GM19397 (cell line): ENCODE results near the gene YTHDF2.
"Not testable (repeated sequence)": the region's sequence is repeated elsewhere in the genome, so short reads cannot be mapped to it uniquely, and the experiment has no call there.

Experiments used
- ATAC-seq: cut with Tn5 transposase; IDR thresholded peaks from one replicate; pipeline ENCODE4 v1.9.1; 2021; ENCODE audit warnings: mild to moderate bottlenecking, moderate library complexity; ENCODE audit not compliant: unreplicated experiment

YTHDF2 gene

DNA sequence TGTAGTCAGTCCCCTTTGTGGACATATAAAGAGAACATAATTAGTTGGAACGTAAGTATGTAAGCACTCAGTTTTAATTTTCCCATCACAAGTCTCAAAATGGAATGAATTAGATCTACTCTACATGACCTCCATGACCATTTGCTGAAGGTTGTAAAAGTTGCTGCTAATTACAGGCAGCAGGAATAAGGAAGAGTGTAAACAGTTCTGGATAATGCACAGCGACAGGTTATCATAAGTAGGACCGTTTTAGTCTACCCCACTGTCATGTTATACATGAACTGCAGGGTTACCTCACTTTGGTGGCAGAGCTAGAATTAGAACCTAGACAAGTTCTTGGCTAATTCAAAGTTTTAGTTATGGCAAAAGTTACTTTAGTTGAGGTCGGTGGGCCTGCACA, 21.7 kb downstream of the YTHDF2 start:
- no peak for ATAC-seq

DNA sequence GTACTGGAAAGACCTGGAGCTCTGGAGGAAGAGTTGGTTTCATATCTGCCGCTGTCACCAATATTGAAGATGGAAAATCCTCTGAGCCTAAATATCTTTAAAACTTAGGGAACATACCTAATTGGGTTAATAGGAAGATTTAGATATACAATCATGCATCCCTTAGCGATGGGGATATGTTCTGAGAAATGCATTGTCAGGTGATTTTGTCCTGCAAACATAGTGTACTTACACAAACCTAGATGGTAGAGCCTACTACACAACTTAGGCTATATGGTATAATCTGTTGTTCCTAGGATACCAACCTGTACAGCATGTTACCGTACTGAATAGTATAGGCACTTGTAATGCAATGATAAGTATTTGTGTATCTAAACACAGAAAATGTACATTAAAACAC, 22.5 kb downstream of the YTHDF2 start:
- no peak for ATAC-seq

DNA sequence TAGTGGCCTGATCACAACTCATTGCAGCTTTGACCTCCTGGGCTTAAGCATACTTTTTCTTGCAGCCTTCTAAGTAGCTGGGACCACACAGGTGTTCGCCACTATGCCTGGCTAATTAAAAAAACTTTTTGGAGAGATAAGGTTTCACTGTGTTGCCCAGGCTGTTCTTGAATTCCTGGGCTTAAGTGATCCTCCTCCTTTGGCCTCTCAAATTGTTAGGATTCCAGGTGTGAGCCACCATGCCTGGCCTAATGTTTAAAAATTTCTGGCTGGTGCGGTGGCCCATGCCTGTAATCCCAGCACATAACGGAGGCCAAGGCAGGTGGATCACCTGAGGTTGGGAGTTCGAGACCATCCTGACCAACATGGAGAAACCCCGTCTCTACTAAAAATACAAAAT, 24.4 kb downstream of the YTHDF2 start:
- ATAC-seq, result no peak

DNA sequence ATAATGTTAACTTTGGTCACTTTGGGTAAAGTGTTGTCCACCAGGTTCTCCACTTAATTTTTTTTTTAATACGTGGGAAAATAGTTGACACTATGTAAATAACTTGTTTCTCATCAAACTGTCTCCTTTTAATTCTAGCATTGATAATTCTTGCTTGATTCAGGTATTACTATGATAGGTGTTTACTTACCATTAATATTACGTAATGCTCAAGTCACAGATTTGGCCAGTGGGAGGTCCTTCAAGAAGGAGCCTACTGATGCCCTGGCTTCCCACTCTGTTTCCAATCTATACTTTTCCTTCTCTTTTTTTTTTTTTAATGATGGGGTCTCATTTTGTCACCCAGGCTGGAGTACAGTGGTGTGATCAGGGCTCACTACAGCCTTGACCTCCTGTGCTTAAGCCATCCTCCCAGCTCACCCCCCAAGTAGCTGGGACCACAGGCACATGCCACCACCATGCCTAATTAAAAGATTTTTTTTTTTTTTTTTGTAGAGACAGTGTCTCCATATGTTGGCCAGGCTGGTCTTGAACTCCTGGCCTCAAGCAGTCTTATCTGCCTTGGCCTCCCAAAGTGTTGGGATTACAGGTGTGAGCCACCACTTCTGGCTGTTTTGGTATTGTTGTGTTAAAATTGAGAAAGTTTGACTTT, 29.9 kb downstream of the YTHDF2 start:
- ATAC-seq, result no peak

DNA sequence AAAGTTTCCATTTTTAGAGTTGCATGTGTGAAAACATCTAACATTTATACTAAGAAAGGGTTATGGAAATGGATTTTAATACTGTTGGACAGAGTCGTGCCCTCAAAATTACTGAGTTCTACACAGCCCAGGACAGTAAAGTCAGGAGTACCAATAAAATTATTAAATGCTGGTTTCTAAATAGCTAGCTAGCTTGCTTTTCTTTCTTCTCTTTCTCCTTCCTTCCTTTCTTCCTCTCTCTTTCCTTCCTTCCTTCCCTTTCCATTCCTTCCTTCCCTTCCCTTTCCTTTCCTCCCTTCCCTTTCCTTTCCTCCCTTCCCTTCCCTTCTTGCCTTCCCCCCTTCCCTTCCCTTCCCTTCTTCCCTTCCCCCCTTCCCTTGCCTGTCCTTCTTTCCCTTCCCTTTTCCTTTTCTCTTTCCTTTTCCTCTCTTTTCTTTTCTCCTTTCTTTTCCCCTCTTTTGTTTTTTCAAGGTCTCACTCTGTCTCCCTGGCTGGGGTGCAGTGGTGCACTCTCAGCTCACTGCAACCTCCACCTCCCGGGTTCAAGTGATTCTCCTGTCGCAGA, 33.9 kb downstream of the YTHDF2 start:
- no peak for ATAC-seq

DNA sequence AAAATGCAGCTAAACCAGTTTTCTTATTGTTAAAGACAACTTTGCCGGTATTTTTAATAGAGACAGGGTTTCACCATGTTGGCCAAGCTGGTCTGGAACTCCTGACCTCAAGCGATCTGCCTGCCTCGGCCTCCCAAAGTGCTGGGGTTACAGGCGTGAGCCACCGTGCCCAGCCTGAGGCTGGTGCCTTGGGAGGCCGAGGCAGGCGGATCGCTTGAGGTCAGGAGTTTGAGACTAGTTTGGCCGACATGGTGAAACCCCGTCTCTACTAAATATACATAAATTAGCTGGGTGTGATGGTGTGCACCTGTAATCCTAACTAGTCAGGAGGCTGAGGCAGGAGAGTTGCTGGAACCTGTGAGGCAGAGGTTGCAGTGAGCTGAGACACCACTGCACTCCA, 35.2 kb downstream of the YTHDF2 start:
- ATAC-seq, result not testable (repeated sequence)

DNA sequence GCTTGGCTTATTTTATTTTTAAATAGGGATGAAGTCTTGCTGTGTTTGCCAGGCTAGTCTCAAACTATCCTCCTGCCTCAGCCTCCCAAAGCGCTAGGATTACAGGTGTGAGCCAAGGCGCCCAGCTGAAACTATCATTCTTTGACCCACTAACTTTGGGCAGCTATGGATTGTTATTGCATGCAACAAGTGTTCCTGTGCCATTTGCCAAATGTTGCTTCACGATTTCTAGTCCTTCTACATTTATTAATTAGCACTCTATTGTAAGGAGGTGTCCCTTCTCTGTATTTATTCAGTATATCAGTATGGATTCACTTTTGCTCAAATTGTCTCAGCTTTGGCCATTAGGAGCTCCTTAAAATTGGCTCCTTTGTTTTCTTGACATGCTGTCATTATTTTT, 36.4 kb downstream of the YTHDF2 start:
- ATAC-seq, result no peak

DNA sequence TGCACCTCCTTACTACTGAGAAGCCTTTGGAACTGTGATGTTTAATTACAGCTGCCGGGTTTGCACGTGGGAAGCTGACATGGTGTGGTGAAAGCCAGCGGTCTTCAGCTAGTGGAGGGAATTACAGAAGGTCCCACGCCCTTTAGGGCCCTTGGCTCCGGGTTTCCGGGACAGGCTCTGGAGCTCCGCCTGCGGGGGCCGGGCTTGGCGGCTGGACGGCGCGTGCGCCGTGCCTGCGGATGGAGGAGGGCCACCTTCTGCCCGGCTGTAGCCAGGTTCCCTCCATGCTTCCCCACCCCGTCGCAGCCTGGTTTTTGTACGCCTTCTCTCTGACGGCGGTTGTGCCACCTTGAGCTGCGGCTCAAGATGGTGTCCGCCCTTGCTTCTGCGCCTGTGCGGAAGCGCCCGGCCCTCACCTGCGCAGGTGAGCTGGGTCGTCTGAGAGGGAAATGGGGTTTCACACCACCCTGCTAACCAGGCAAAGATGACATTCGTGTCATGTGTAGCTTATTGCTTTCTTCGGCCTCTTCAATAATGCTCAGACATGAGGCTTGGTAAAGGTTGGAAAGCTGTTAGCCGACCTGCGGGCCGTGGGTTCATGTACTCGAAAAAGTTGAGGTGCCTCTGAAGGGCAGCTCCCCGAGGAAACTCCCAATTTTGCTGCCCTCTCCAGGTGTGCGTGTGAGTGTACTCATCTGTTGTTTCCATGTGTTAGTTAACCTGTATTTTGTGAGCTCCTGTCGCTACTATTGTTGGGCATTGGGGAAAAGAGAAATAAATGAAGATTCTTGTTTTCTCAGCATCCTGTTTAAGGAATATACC, 38.6 kb downstream of the YTHDF2 start:
- no peak for ATAC-seq

DNA sequence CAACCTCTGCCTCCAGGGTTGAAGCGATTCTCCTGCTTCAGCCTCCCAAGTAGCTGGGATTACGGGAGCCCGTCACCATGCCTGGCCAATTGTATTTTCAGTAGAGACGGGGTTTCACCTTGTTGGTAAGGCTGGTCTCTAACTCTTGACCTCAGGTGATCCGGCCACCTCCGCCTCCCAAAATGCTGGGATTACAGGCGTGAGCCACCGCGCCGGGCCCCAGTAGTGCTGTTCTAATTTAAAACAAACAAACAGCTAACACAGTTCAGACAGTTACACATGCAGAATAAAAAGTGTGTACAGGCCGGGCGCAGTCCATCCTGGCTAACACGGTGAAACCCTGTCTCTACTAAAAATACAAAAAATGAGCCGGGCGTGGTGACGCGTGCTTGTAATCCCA, 39.6 kb downstream of the YTHDF2 start:
- no peak for ATAC-seq

DNA sequence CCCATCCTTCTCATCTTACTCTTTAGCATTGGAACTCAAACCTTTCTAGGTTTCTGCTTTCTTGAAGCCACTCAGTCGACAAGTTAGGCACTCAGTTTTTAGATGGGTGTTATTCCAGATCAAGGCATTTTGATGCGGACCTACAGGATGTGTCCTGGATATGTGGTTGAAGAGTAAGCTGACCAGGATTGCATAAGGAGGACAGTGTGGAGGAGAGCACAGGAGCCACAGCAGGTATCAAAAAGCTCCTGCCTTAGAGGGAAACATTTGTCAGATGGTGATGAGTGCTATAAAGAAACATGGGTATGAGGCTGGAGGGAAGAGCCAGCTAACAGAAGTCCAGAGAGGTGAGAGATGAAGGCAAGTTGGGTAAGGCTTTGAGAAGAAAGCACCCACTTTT, 41.3 kb downstream of the YTHDF2 start:
- ATAC-seq, result no peak

DNA sequence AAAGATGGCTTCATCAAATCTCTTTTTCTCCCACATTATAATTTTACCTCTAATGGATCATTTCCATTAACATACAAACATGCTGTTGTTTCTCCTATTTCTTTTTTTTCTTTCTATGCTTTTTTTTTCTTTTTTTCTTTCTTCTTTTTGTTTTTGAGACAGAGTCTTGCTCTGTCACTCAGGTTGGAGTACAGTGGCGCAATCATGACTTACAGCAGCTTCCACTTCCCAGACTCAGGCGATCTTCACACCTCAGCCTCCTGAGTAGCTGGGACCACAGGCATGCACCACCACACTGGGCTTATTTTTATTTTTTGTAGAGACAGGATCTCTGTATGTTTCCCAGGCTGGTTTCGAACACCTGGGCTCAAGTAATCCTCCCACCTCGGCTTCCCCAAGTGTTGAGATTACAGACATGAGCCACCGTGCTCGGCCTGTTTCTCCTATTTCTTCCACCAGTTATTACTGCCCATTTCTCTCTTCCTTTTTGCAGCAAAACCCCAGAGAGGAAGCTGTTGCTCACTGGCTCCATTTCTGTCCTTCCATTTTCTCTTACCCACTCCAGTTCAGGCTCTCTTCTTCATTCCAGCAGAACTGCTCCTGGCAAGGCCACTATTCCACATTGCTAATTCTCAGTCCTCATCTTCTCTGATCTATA, 43.1 kb downstream of the YTHDF2 start:
- no peak for ATAC-seq

DNA sequence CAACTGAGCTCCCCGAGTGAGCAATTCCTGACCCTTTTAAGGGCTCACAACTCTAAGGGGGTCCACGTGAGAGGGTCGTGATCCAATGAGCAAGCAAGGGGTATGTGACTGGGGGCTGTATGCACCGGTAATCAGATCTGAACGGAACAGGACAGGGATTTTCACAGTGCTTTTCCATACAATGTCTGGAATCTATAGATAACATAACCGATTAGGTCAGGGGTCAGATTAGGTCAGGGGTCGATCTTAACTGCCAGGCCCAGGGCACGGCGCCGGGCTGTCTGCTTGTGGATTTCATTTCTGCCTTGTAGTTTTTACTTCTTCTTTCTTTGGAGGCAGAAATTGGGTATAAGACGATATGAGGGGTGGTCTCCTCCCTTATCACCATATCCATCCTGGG, 44.6 kb downstream of the YTHDF2 start:
- no peak for ATAC-seq

DNA sequence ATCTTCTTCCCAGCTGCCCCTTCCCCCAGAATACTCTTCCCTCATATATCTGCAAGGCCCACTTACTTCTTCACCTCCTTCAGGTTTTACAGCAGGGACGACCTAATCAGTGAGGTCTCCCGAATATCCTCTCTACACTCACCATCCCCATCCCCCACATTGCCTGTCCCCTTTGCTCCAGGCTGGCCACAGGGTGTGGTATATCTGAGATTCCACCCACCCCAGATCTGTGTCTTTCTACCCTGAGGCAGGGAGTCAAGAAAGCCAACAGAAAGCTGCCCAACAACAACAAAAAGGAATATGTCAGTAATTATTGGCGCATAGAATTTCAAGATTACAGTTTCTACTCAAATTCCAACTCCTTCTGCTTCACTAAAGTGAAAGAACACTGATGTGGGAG, 45.3 kb downstream of the YTHDF2 start:
- ATAC-seq, result no peak

DNA sequence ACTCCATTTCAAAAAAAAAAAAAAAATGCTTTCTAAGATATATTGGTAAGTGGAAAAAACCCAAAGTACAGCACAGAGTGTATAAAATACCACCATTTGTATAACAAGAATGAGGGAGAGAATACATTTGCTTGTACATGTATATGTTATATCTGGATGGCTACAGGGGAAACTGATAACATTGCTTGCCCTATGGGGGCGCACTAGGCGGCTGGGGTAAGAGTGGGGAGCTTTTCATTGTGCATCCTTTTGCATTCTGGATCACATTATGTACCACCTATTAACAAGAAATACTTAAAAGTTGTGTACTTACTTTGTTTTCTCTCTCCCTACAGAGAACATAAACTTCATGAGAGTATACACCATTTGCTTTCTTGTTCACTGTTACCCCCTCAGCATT, 46.6 kb downstream of the YTHDF2 start:
- ATAC-seq, result no peak

DNA sequence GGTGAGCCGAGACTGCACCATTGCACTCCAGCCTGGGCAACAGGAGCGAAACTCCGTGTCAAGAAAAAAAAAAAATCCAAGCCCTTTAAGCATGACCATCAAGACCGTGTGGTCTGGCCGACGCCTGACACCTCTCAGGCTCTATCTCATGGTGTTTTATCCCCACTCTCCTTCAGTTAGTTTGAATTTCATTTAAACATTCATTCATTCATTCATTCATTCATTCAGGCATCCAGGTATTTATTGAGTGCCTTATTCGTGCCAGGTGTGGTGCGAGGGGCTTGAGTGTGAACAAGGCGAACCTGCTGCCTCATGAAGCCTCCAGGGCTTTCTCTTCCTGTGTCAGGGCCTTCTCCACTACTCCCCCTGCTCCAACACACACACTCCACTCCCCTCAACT, 52.7 kb downstream of the YTHDF2 start:
- ATAC-seq, result no peak

DNA sequence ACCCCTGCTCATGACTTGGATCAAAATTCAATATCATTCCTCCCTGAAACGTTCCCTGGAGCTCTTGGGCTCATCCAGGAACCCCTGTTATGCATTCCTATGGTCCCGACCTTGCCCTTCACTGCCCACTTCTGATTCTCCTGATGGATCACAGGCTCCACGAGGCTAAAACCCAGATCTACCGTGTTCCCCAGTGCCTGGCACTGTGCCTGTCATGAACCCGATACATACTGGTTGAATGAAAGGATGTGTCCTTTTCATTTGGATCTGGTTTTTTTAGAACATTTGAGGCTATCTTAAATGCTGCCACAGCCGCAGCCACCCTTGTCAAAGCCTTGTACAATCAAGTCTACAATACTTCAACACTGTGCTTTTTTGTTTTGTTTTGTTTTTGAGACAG, 53.1 kb downstream of the YTHDF2 start:
- no peak for ATAC-seq

DNA sequence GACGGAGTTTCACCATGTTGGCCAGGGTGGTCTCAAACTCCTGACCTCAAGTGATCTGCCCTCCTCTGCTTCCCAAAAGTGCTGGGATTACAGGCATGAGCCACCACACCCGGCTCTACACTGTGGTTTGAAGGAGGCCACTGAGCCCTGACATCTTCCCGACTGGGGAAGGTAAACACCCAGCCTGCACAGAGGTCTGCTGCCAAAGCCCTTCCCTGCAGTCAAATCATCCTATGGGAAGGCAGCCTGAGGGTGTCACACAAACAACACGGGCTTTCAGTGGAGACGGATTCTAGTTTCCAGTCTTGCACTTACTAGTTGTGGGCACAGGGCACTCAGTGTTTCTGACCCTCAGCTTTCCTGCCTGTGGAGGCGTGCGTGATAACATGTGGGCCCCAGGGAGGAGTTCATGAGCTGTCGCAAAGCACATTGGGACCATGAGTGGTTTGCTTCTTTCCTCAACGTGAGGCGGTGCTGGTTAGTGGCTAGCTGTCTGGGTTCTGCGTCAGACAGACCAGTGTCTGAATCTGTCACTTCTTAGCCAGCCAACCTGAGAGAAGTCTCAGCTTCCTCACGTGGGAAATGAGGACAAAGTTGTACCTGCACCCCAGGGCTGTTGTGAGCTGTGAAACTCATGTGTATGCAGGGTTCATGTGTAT, 53.8 kb downstream of the YTHDF2 start:
- no peak for ATAC-seq

DNA sequence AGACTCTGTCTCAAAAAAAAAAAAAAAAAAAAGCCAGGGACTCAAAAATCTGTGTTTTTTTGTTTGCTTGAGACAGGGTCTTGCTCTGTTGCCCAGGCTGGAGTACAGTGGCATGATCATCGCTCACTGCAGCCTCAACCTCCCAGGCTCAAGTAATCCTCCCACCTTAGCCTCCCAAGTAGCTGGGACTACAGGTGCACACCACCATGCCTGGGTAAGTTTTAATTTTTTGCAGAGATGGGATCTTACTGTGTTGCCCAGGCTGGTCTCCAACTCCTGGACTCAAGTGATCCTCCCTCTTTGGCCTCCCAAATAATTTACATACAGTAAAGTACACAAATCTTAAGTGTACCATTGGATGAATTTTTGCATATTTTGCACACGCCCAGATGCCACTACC, 55.2 kb downstream of the YTHDF2 start:
- ATAC-seq, result not testable (repeated sequence)

DNA sequence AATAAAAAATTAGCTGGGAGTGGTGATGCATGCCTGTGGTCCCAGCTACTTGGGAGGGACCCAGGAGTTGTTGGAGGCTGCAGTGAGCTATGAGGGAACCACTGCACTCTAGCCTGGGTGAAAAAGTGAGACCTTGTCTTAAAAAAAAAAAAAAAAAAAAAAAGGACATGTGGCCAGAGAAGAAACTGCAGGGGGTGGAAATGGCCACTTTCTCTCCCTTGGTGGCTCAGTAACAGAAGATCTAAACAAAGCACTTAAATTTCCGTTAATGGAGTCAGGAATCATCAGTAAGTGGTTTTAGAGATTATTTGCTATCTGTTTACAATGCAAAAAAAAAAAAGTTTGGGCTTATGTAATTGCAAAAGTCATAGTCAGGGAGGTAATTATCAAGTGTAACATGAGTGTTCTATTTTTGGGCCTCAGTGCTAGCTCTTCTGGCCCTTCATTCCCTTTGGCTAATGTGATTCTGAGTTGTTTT, 55.9 kb downstream of the YTHDF2 start:
- ATAC-seq, result no peak

DNA sequence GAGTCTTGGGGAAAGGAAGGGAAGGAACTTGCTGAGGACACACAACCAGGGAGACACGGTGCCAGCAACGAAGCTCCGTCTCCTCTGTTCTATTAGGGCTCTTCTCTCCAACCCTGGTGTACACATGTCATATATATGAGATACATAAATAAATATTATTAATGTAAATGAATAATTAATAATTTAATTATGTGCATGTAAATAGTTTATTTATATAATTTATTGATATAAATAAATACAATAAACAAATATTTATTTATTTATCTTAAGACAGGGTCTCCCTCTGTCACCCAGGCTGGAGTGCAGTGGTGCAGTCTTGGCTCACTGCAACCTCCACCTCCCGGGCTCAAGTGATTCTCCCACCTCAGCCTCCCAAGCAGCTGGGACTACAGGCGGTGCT, 57.8 kb downstream of the YTHDF2 start:
- ATAC-seq, result not testable (repeated sequence)
